ENCODE measurements around the gene FGF18. TPM values are rescaled to one million over a fixed set of nuclear protein-coding genes. Genes with fewer than 3 reads are reported as not detected.

The FGF18 gene
- total and polyA plus RNA-seq, 12 donors = 0.14 to 1.5 (median 0.30) TPM

- Histone ChIP-seq H3K4me1 (replicated peaks in 1 of 2) (no peaks in the 10 kb centered on the region), H3K9me3 (replicated peaks in 1 of 3) (no peaks in the 10 kb centered on the region), H3K36me3 (replicated peaks in 1 of 2) (no peaks in the 10 kb centered on the region), H3K4me3 (no peak overlapping the region), H3K27ac (no peak overlapping the region), H3K27me3 (no peaks in the 10 kb centered on the region)
- TF ChIP-seq POLR2A (IDR thresholded peaks at IDR 0.05) = no peak
- TF ChIP-seq CTCF (IDR thresholded peaks at IDR 0.05) = no peak
- no peak for DNase-seq
- intact Hi-C loops (cut with DNase I) = no loop called here
- 61 to 78% (median 73%) methylated on average over 5 to 6 of the region's 6 CpGs for WGBS, 4 donors
These were observed 13.9 kb downstream of the FGF18 start for GRCh38 chr5:171433352-171433698.

GRCh38 chr5:171433982-171434676 is 14.7 kb downstream of the FGF18 start:
- no peak for DNase-seq
- no peaks in the 10 kb centered on the region for H3K9me3 ChIP-seq (replicated peaks in 1 of 3)
- TF ChIP-seq CTCF (IDR thresholded peaks at IDR 0.05) (no peak), POLR2A (IDR thresholded peaks at IDR 0.05) (no peak)

DNA sequence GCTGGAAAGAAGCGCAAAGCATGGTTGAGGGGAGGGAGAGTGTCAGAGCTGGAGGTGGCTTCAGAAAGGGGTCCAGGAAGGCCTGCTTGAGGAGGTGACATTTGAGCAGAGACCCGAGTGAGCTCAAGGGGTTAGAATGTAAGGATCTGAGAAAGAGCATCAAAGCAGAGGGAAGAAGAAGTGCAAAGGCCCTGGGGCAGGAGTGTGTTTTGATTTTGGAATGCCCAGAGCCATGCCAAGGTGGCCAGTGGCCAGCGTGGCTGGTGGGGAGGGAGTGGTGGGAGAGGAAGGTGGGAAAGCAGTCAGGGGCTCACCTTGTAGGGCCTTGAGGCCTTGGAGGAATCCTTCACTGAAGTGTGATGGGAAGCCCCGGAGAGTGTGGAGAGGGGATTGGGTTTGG is 15.4 kb downstream of the FGF18 start:
- H3K27ac ChIP-seq = no peak overlapping the region
- TF ChIP-seq CTCF (IDR thresholded peaks at IDR 0.05) (no peak), POLR2A (IDR thresholded peaks at IDR 0.05) (no peak)
- H3K9me3 ChIP-seq (replicated peaks in 1 of 3) = no peaks in the 10 kb centered on the region
- no peaks in the 10 kb centered on the region for H3K4me1 ChIP-seq (replicated peaks in 1 of 2)
- H3K36me3 ChIP-seq (replicated peaks in 1 of 2) = no peaks in the 10 kb centered on the region
- no peak overlapping the region for H3K4me3 ChIP-seq
- no peak for DNase-seq
- WGBS, 4 donors = 88 to 98% (median 94%) methylated on average over 4 of the region's 4 CpGs
- intact Hi-C loops (cut with DNase I) = no loop called here
- H3K27me3 ChIP-seq = no peaks in the 10 kb centered on the region

More at GRCh38 chr5:171433982-171434676, 14.7 kb downstream of the FGF18 start:
- no peaks in the 10 kb centered on the region for H3K4me1 ChIP-seq (replicated peaks in 1 of 2)
- H3K36me3 ChIP-seq (replicated peaks in 1 of 2) = no peaks in the 10 kb centered on the region
- H3K4me3 ChIP-seq = no peak overlapping the region
- no peaks in the 10 kb centered on the region for H3K27me3 ChIP-seq
- H3K27ac ChIP-seq = no peak overlapping the region
- WGBS, 4 donors = 93 to 100% (median 94%) methylated on average over 3 to 5 of the region's 5 CpGs
- intact Hi-C loops (cut with DNase I) = no loop called here

DNA sequence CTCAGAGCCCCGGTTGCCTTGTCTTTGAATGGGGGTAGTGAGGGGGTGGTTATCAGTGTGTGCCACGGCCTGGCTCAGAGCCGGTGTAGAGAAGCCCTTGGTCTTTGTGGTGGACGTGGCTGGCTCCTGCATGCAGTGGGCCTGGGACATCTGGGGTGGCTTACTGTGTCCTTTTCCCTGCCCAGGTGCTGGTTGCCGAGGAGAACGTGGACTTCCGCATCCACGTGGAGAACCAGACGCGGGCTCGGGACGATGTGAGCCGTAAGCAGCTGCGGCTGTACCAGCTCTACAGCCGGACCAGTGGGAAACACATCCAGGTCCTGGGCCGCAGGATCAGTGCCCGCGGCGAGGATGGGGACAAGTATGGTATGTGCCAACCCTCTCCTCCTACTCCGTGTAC is 16.5 kb downstream of the FGF18 start:
- Histone ChIP-seq H3K4me1 (replicated peaks in 1 of 2) (no peaks in the 10 kb centered on the region), H3K27ac (no peak overlapping the region), H3K4me3 (no peak overlapping the region), H3K9me3 (replicated peaks in 1 of 3) (no peaks in the 10 kb centered on the region), H3K36me3 (replicated peaks in 1 of 2) (no peaks in the 10 kb centered on the region), H3K27me3 (no peaks in the 10 kb centered on the region)
- WGBS, 4 donors = 80 to 97% (median 95%) methylated on average over 13 to 20 of the region's 20 CpGs
- intact Hi-C loops (cut with DNase I) = no loop called here
- TF ChIP-seq CTCF (IDR thresholded peaks at IDR 0.05) (no peak), POLR2A (IDR thresholded peaks at IDR 0.05) (no peak)
- DNase-seq = no peak
